Measurements from ENCODE around the gene TUNAR. TPM values are rescaled to one million over a fixed set of nuclear protein-coding genes. Genes with fewer than 3 reads are reported as not detected.

Gene TUNAR
- polyA plus RNA-seq, 1 experiment, result not detected

GRCh38 chr14:95877633-95878032, 1.0 kb downstream of the TUNAR start:
- ChIA-PET POLR2A (no interaction called here), CTCF (no interaction called here)
- no peak overlapping the region for H3K4me3 ChIP-seq (ENCODE audit: low read depth, low read length)
- TF ChIP-seq CTCF (IDR thresholded peaks at IDR 0.05; ENCODE audit: low read depth, low read length), result no peak
- no peak for DNase-seq (ENCODE audit: low read depth, low spot score)
- peaks cover 26% of the 10 kb centered on the region for H3K27me3 ChIP-seq (ENCODE audit: control insufficient read depth, insufficient read depth, low read length)
- no peak overlapping the region for H3K27ac ChIP-seq (ENCODE audit: low read depth, low read length)
- no peaks in the 10 kb centered on the region for H3K9me3 ChIP-seq (ENCODE audit: control insufficient read depth, insufficient read depth, low read length)

- no peak for DNase-seq (ENCODE audit: low read depth, low spot score)
- ChIA-PET CTCF (no interaction called here), POLR2A (no interaction called here)
- TF ChIP-seq CTCF (IDR thresholded peaks at IDR 0.05; ENCODE audit: low read depth, low read length), result no peak
- Histone ChIP-seq H3K4me3 (ENCODE audit: low read depth, low read length) (no peak overlapping the region), H3K9me3 (ENCODE audit: control insufficient read depth, insufficient read depth, low read length) (no peaks in the 10 kb centered on the region), H3K27me3 (ENCODE audit: control insufficient read depth, insufficient read depth, low read length) (peaks cover 5% of the 10 kb centered on the region), H3K27ac (ENCODE audit: low read depth, low read length) (no peak overlapping the region)
Measured at GRCh38 chr14:95884377-95884776, 7.7 kb downstream of the TUNAR start.

- ChIA-PET POLR2A (no interaction called here), CTCF (no interaction called here)
- Histone ChIP-seq H3K27me3 (ENCODE audit: control insufficient read depth, insufficient read depth, low read length) (peaks cover 3% of the 10 kb centered on the region), H3K27ac (ENCODE audit: low read depth, low read length) (no peak overlapping the region), H3K4me3 (ENCODE audit: low read depth, low read length) (no peak overlapping the region), H3K9me3 (ENCODE audit: control insufficient read depth, insufficient read depth, low read length) (no peaks in the 10 kb centered on the region)
- no peak for DNase-seq (ENCODE audit: low read depth, low spot score)
- no peak for TF ChIP-seq CTCF (IDR thresholded peaks at IDR 0.05; ENCODE audit: low read depth, low read length)
Measured at GRCh38 chr14:95885278-95885677, 8.6 kb downstream of the TUNAR start.

GRCh38 chr14:95885866-95886265, 9.2 kb downstream of the TUNAR start:
- DNase-seq (ENCODE audit: low read depth, low spot score), result no peak
- CTCF ChIA-PET, result no interaction called here

GRCh38 chr14:95886366-95887056, 9.9 kb downstream of the TUNAR start:
- no peak for TF ChIP-seq CTCF (IDR thresholded peaks at IDR 0.05; ENCODE audit: low read depth, low read length)
- Histone ChIP-seq H3K9me3 (ENCODE audit: control insufficient read depth, insufficient read depth, low read length) (no peaks in the 10 kb centered on the region), H3K27me3 (ENCODE audit: control insufficient read depth, insufficient read depth, low read length) (peaks cover under 1% of the 10 kb centered on the region), H3K4me3 (ENCODE audit: low read depth, low read length) (no peak overlapping the region), H3K27ac (ENCODE audit: low read depth, low read length) (no peak overlapping the region)
- DNase-seq (ENCODE audit: low read depth, low spot score), result no peak
- POLR2A ChIA-PET, result no interaction called here
- CTCF ChIA-PET, result no interaction called here

More at GRCh38 chr14:95885866-95886265, 9.2 kb downstream of the TUNAR start:
- no peak for TF ChIP-seq CTCF (IDR thresholded peaks at IDR 0.05; ENCODE audit: low read depth, low read length)
- H3K27ac ChIP-seq (ENCODE audit: low read depth, low read length), result no peak overlapping the region
- POLR2A ChIA-PET, result no interaction called here
- H3K9me3 ChIP-seq (ENCODE audit: control insufficient read depth, insufficient read depth, low read length), result no peaks in the 10 kb centered on the region
- H3K4me3 ChIP-seq (ENCODE audit: low read depth, low read length), result no peak overlapping the region
- peaks cover 3% of the 10 kb centered on the region for H3K27me3 ChIP-seq (ENCODE audit: control insufficient read depth, insufficient read depth, low read length)
